Lower leg skin (tissue), 3 donors: ENCODE data around the gene PLEKHG4B.

ENCODE experiments used
- POLR2A ChIP-seq, 2 donors: fragments of 450-650 bp; IDR thresholded peaks; one replicate each; pipeline ENCODE4 v1.6.1; 2016 to 2017; ENCODE audit warnings: antibody characterized with exemption in 2 of 2, mild to moderate bottlenecking in 1 of 2, moderate library complexity in 1 of 2
- TF ChIP-seq, protein P1 (sequence below), 3 donors: fragments of 450-650 bp; IDR thresholded peaks; one replicate each; pipeline ENCODE4 v1.5.1; 2016; ENCODE audit warnings: antibody characterized with exemption in 3 of 3, mild to moderate bottlenecking in 3 of 3, moderate library complexity in 2 of 3

DNA sequence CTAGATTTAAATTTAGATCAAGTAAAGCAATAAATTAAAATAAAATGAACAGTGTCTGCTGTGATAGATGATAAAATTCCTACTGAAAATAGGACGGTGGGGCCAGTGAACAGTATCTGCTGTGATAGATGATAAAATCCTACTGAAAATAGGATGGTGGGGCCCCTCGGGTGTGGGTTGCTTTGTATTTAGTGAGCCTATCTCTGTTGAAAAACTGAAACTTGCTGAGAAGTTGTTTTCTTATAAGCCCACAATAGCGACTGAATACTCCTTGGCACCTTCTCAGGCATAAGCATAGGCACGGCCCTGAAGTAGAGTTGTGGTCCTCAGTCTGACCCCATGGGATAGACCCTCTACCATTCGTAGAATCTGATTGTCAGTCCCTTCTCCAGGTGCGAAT is 131.8 kb downstream of the PLEKHG4B start:
- no peak for TF ChIP-seq POLR2A (IDR thresholded peaks at IDR 0.05)
- TF ChIP-seq, protein P1, sequence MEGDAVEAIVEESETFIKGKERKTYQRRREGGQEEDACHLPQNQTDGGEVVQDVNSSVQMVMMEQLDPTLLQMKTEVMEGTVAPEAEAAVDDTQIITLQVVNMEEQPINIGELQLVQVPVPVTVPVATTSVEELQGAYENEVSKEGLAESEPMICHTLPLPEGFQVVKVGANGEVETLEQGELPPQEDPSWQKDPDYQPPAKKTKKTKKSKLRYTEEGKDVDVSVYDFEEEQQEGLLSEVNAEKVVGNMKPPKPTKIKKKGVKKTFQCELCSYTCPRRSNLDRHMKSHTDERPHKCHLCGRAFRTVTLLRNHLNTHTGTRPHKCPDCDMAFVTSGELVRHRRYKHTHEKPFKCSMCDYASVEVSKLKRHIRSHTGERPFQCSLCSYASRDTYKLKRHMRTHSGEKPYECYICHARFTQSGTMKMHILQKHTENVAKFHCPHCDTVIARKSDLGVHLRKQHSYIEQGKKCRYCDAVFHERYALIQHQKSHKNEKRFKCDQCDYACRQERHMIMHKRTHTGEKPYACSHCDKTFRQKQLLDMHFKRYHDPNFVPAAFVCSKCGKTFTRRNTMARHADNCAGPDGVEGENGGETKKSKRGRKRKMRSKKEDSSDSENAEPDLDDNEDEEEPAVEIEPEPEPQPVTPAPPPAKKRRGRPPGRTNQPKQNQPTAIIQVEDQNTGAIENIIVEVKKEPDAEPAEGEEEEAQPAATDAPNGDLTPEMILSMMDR (IDR thresholded peaks at IDR 0.05) = no peak
